Neural cell (in vitro differentiated cells): Measurements from ENCODE around the gene ZDHHC20. TPM values are rescaled to one million over a fixed set of nuclear protein-coding genes. Genes with fewer than 3 reads are reported as not detected.

Experiments used
- MXI1 ChIP-seq: fragments of 450-650 bp; conservative IDR thresholded peaks from 2 replicates; pipeline ENCODE4 v1.6.1; 2014; ENCODE audit warnings: antibody characterized with exemption, mild to moderate bottlenecking; ENCODE audit not compliant: poor library complexity, severe bottlenecking
- RAD21 ChIP-seq: fragments of 450-650 bp; conservative IDR thresholded peaks from 2 replicates; pipeline ENCODE4 v1.6.1; 2014; ENCODE audit warnings: antibody characterized with exemption, mild to moderate bottlenecking, moderate library complexity
- polyA plus RNA-seq: library from polyadenylated mRNA; depleted of rRNA; stranded (reverse); fragments of >200 nt; gene quantifications from 2 replicates; pipeline ENCODE4 v1.2.3, GENCODE V29; 2014
- small RNA-seq, 3 experiments: library from RNA; depleted of rRNA; stranded (forward); fragments of <200 nt; gene quantifications; one replicate each; pipeline ENCODE3, GENCODE V24; 2012

Gene ZDHHC20
- polyA plus RNA-seq, 1 donor from 2014 or later = 43.3 TPM

DNA sequence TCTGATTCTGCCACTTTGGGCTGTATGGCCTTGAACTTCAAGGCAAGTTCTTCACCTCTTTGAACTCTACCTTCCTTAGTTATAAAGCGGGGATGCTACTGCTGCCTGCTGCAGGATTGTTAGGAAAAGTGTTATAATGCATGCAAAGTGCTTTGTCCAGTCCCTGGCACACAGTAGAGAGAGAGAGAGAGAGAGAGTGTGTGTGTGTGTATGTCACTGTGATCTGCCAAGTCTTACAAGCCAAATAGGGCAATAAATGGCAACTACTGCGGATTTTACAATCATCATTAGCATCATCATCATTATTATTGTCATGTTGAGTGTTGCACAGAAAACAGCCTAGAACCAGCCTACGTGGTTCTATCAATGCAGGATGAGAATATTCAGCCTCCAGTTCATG, 136.1 kb downstream of the ZDHHC20 start (continued):
- TF ChIP-seq MXI1 (no peak), RAD21 (no peak)

Small RNA genes lying within 50 kb of the gene (small RNA-seq; reads per million reads assigned to genes)
- 0 to 0.03 (median 0) reads per million in 3 experiments for gene RNA5SP25

Other genes starting within 250 kb of the ZDHHC20 start
- 223 TPM in 2 replicates for gene MICU2, start 144.9 kb upstream of the ZDHHC20 start, polyA plus RNA-seq
- 27.2 and 29.4 TPM in 2 replicates for gene FGF9, start 211.8 kb upstream of the ZDHHC20 start, polyA plus RNA-seq